ENCODE measurements around the gene PBX2.
"Not testable (repeated sequence)": the region's sequence is repeated elsewhere in the genome, so short reads cannot be mapped to it uniquely, and the experiment has no call there.

PBX2 gene

GRCh38 chr6:32195652-32195901 is 5.6 kb upstream of the PBX2 start:
- peak; percentile 67 for TF ChIP-seq CTCF (IDR thresholded peaks at IDR 0.05; ENCODE audit: low read depth, low read length, missing control alignments)
- DNase-seq: peak; percentile 100
- no peaks in the 10 kb centered on the region for H3K27me3 ChIP-seq (replicated peaks)
- H3K27ac ChIP-seq: peak overlapping the region; percentile 98
- in situ Hi-C loops (cut with HindIII; ENCODE audit: low pct_ligation_motif_present, low sequenced_read_pairs): no loop called here
- H3K4me3 ChIP-seq (ENCODE audit: low read depth, low read length): no peak overlapping the region
- H3K36me3 ChIP-seq (replicated peaks): no peaks in the 10 kb centered on the region

GRCh38 chr6:32194825-32195651 is 5.0 kb upstream of the PBX2 start:
- Histone ChIP-seq H3K36me3 (replicated peaks) (no peaks in the 10 kb centered on the region), H3K27ac (peak overlapping the region; percentile 87), H3K27me3 (replicated peaks) (no peaks in the 10 kb centered on the region), H3K4me3 (ENCODE audit: low read depth, low read length) (peak overlapping the region; percentile 52)
- peak; percentile 76 for TF ChIP-seq CTCF (IDR thresholded peaks at IDR 0.05; ENCODE audit: low read depth, low read length, missing control alignments)
- peak; percentile 55 for DNase-seq
- in situ Hi-C loops (cut with HindIII; ENCODE audit: low pct_ligation_motif_present, low sequenced_read_pairs): no loop called here

GRCh38 chr6:32194388-32194787 is 4.4 kb upstream of the PBX2 start:
- Histone ChIP-seq H3K4me3 (ENCODE audit: low read depth, low read length) (no peak overlapping the region), H3K27ac (no peak overlapping the region), H3K36me3 (replicated peaks) (no peaks in the 10 kb centered on the region), H3K27me3 (replicated peaks) (no peaks in the 10 kb centered on the region)
- TF ChIP-seq CTCF (IDR thresholded peaks at IDR 0.05; ENCODE audit: low read depth, low read length, missing control alignments): no peak
- in situ Hi-C loops (cut with HindIII; ENCODE audit: low pct_ligation_motif_present, low sequenced_read_pairs): no loop called here
- DNase-seq: no peak

GRCh38 chr6:32193096-32193495 is 3.1 kb upstream of the PBX2 start:
- H3K27me3 ChIP-seq (replicated peaks); DNase-seq; H3K36me3 ChIP-seq (replicated peaks); in situ Hi-C loops (cut with HindIII; ENCODE audit: low pct_ligation_motif_present, low sequenced_read_pairs); H3K27ac ChIP-seq: not testable (repeated sequence)
- peak overlapping the region; percentile 6 for H3K4me3 ChIP-seq (ENCODE audit: low read depth, low read length)

GRCh38 chr6:32192608-32193039 is 2.6 kb upstream of the PBX2 start, which contains the start of gene GPSM3:
Gene GPSM3, minus strand, starts transcription at chr6:32192643. Its CDS starts 130 bp downstream, at chr6:32192513.
- peak within 1 kb of the TSS; percentile 6 for H3K4me3 ChIP-seq (ENCODE audit: low read depth, low read length)

More at GRCh38 chr6:32192608-32193039, 2.6 kb upstream of the PBX2 start, which contains the start of gene GPSM3:
- TF ChIP-seq CTCF (IDR thresholded peaks at IDR 0.05; ENCODE audit: low read depth, low read length, missing control alignments): no peak
- in situ Hi-C loops (cut with HindIII; ENCODE audit: low pct_ligation_motif_present, low sequenced_read_pairs): no loop called here
- Histone ChIP-seq H3K27me3 (replicated peaks) (no peaks in the 10 kb centered on the region), H3K27ac (peak within 1 kb of the TSS; percentile 34), H3K36me3 (replicated peaks) (peaks cover 3% of the 10 kb centered on the region)
- DNase-seq: peak; percentile 16
